ENCODE measurements around the gene MIA. TPM values are rescaled to one million over a fixed set of nuclear protein-coding genes. Genes with fewer than 3 reads are reported as not detected.

Gene MIA
- total RNA-seq, 1 donor from 2014 or later: 1.7 TPM

DNA sequence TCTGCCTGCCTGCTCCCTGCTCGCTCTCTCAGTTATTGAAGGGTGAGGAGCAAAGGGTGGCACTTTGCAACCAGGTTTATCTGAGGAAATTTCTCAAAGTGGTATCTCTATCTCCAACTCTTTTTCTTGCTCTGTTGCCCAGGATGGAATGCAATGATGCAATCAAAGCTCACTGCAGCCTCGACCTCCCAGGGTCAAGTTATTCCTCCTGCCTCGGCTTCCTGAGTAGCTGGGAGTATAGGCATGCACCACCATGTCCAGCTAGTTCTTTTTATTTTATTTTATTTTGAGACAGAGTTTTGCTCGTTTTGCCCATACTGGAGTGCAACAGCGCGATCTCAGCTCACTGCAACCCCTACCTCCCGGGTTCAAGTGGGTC, 29.9 kb upstream of the MIA start:
- Histone ChIP-seq H3K36me3 (peaks cover 8% of the 10 kb centered on the region), H3K4me1 (peaks cover 49% of the 10 kb centered on the region), H3K9me3 (no peaks in the 10 kb centered on the region), H3K4me3 (peak overlapping the region; percentile 29), H3K27ac (peak overlapping the region; percentile 72), H3K27me3 (ENCODE audit: low read depth) (no peaks in the 10 kb centered on the region)
- no peak for DNase-seq
- ATAC-seq: no peak
- TF ChIP-seq CTCF (IDR thresholded peaks at IDR 0.05): no peak
- intact Hi-C loops (cut with DNase I): no loop called here

GRCh38 chr19:40747536-40747935, 27.8 kb upstream of the MIA start:
- no peak for DNase-seq
- Histone ChIP-seq H3K27me3 (ENCODE audit: low read depth) (no peaks in the 10 kb centered on the region), H3K36me3 (no peaks in the 10 kb centered on the region), H3K27ac (peak overlapping the region; percentile 90), H3K4me1 (peaks cover 53% of the 10 kb centered on the region), H3K4me3 (no peak overlapping the region), H3K9me3 (no peaks in the 10 kb centered on the region)
- TF ChIP-seq CTCF (IDR thresholded peaks at IDR 0.05): no peak
- intact Hi-C loops (cut with DNase I): no loop called here
- ATAC-seq: no peak

DNA sequence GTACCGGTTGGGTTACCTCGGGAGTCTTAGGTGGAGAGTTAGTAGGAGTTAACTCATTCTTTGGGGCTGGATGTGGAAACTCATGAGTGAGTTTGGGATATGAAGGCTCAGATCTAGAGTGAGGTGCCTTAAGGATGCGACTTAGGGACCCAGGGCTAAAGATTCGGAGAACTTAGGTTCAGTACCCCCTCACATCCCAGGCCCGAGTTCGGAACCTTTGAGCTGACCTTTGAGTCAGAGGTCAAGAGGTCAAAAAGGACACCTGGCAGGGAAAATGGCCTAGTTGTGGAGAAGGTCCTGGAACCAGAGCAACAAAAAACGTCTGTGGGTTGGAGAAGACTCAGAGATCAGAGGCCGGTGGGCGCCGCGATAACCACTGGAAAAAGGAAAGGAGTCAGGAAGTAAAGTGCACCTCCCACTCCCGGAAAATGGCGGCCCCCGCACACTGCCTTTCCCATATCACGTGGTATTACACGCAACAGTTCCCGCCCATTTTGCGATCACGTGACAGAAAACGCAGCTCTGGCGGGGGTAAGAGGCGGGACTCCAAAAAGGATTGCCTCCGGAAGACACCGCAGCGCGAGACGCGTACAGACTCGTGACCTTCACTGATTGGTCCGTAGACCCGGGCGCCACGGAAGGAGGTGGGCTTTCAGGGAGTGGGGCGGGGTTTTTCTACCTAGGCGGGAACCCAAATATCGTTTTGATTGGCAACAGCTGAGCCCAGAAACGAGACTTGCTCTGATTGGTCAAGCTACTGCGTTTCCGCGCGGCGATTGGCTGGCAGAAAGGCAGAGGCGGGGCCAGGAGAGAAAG, 25.1 kb upstream of the MIA start, which contains the start of gene ACTMAP:
Gene ACTMAP, minus strand, starts transcription at position 420 of the 816 bp plus-strand sequence. CDS start 674 bp downstream, outside the sequence.
- DNase-seq (peak; percentile 99), ATAC-seq (peak; percentile 94 to 97)
- Histone ChIP-seq H3K9me3 (no peaks in the 10 kb centered on the region), H3K27ac (peak within 1 kb of the TSS; percentile 93), H3K4me3 (peak within 1 kb of the TSS; percentile 63), H3K36me3 (peaks cover 13% of the 10 kb centered on the region), H3K4me1 (peaks cover 65% of the 10 kb centered on the region), H3K27me3 (ENCODE audit: low read depth) (no peaks in the 10 kb centered on the region)
- intact Hi-C loops (cut with DNase I): no loop called here
- TF ChIP-seq CTCF (IDR thresholded peaks at IDR 0.05): no peak

DNA sequence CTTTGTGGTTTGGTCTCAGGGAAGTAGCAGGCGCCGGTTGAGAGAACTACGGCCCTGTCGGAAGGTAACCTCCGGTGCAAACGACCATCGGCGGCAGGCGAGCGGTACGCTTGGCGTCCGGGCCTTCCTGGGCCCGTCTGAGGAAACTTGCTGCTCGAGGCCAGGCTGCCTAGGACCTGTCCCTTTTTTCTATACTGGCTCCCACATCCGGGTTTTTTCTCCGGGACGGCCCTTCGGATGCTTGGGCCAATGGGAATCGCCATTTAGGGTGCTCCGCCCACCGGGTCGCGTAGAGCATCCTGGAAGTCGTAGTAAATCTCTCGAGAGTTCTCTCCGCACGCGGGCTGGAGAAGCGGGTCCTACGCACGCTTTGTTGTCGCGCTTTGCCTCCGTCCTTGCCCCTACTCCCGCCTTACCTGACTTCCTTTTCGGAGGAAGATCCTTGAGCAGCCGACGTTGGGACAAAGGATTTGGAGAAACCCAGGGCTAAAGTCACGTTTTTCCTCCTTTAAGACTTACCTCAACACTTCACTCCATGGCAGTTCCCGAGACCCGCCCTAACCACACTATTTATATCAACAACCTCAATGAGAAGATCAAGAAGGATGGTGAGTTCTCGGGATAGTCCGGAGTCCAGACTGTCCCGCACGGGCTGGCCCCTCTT, 24.3 kb upstream of the MIA start, which contains the start of gene SNRPA:
Gene SNRPA, plus strand, starts transcription at position 330 of the 664 bp plus-strand sequence. Its CDS starts 206 bp downstream, at position 536.
- DNase-seq (peak; percentile 98), ATAC-seq (peak; percentile 91 to 92)
- Histone ChIP-seq H3K4me3 (peak within 1 kb of the TSS; percentile 63), H3K4me1 (peaks cover 65% of the 10 kb centered on the region), H3K36me3 (peaks cover 19% of the 10 kb centered on the region), H3K27me3 (ENCODE audit: low read depth) (no peaks in the 10 kb centered on the region), H3K27ac (peak within 1 kb of the TSS; percentile 93), H3K9me3 (no peaks in the 10 kb centered on the region)
- intact Hi-C loops (cut with DNase I): no loop called here
- TF ChIP-seq CTCF (IDR thresholded peaks at IDR 0.05): no peak

- Histone ChIP-seq H3K36me3 (peaks cover 31% of the 10 kb centered on the region), H3K4me1 (peaks cover 77% of the 10 kb centered on the region), H3K27me3 (ENCODE audit: low read depth) (no peaks in the 10 kb centered on the region), H3K4me3 (peak overlapping the region; percentile 63), H3K27ac (peak overlapping the region; percentile 93), H3K9me3 (no peaks in the 10 kb centered on the region)
- intact Hi-C loops (cut with DNase I): no loop called here
- ATAC-seq (no peak), DNase-seq (no peak)
- TF ChIP-seq CTCF (IDR thresholded peaks at IDR 0.05): no peak
Observed at GRCh38 chr19:40752257-40752781, 23.0 kb upstream of the MIA start.
